H9 (cell line): Measurements from ENCODE around the gene GATAD2B. TPM values are rescaled to one million over a fixed set of nuclear protein-coding genes. Genes with fewer than 3 reads are reported as not detected.

Experiments used
- DNase-seq: peaks from one replicate; pipeline ENCODE4 v3.0.0-alpha.2; 2017
- H2AFZ ChIP-seq: one replicate; pipeline ENCODE4 v1.6.1; 2013; ENCODE audit warnings: mild to moderate bottlenecking, low read length, control low read depth, moderate library complexity
- H2AK5ac ChIP-seq: 2 replicates; pipeline ENCODE4 v1.6.1; 2013; ENCODE audit warnings: low read length, control low read depth, mixed read lengths; ENCODE audit not compliant: insufficient read length
- H2BK120ac ChIP-seq: one replicate; pipeline ENCODE4 v1.6.1; 2013; ENCODE audit warnings: low read depth, mild to moderate bottlenecking, low read length, control low read depth, inconsistent platforms; ENCODE audit not compliant: poor library complexity, severe bottlenecking
- H2BK12ac ChIP-seq: 2 replicates; pipeline ENCODE4 v1.6.1; 2013; ENCODE audit warnings: low read length, control low read depth, mixed read lengths, low read depth; ENCODE audit not compliant: insufficient read length
- H2BK15ac ChIP-seq: 2 replicates; pipeline ENCODE4 v1.6.1; 2013; ENCODE audit warnings: low read depth, low read length, control low read depth
- H2BK20ac ChIP-seq: one replicate; pipeline ENCODE4 v1.6.1; 2013; ENCODE audit warnings: low read depth, mild to moderate bottlenecking, low read length, control low read depth, inconsistent platforms; ENCODE audit not compliant: poor library complexity, severe bottlenecking
- H2BK5ac ChIP-seq: 2 replicates; pipeline ENCODE4 v1.6.1; 2013; ENCODE audit warnings: low read length, control low read depth, mixed read lengths; ENCODE audit not compliant: insufficient read length
- H3K14ac ChIP-seq: 2 replicates; pipeline ENCODE4 v1.6.1; 2013; ENCODE audit warnings: low read length, control low read depth; ENCODE audit not compliant: insufficient read depth
- H3K18ac ChIP-seq: 2 replicates; pipeline ENCODE4 v1.6.1; 2013; ENCODE audit warnings: low read depth, mild to moderate bottlenecking, mixed read lengths, low read length, control low read depth; ENCODE audit not compliant: insufficient read length
- H3K23ac ChIP-seq: 2 replicates; pipeline ENCODE4 v1.6.1; 2013; ENCODE audit warnings: low read length, control low read depth, mixed read lengths, low read depth; ENCODE audit not compliant: insufficient read length
- H3K23me2 ChIP-seq: 2 replicates; pipeline ENCODE4 v1.6.1; 2013; ENCODE audit warnings: low read depth, mild to moderate bottlenecking, mixed read lengths, low read length, control low read depth; ENCODE audit not compliant: insufficient read length, poor library complexity, severe bottlenecking
- H3K27ac ChIP-seq: 2 replicates; pipeline ENCODE4 v1.5.1; 2013; ENCODE audit warnings: low read length, control low read depth, mixed read lengths, low read depth; ENCODE audit not compliant: insufficient read length
- H3K27me3 ChIP-seq: 2 replicates; pipeline ENCODE4 v1.6.1; 2013; ENCODE audit warnings: low read length, control low read depth, inconsistent platforms; ENCODE audit not compliant: insufficient read depth
- H3K4ac ChIP-seq: 2 replicates; pipeline ENCODE4 v1.6.1; 2013; ENCODE audit warnings: low read depth, mild to moderate bottlenecking, control low read depth, inconsistent platforms, low read length, moderate library complexity
- H3K4me1 ChIP-seq: 2 replicates; pipeline ENCODE4 v1.6.1; 2013; ENCODE audit warnings: low read length, control low read depth, inconsistent platforms; ENCODE audit not compliant: insufficient read depth
- H3K4me2 ChIP-seq: 2 replicates; pipeline ENCODE4 v1.6.1; 2013; ENCODE audit warnings: low read length, control low read depth, mixed read lengths; ENCODE audit not compliant: insufficient read length, insufficient read depth
- H3K56ac ChIP-seq: 2 replicates; pipeline ENCODE4 v1.6.1; 2013; ENCODE audit warnings: low read depth, mild to moderate bottlenecking, mixed read lengths, low read length, control low read depth; ENCODE audit not compliant: insufficient read length
- H3K79me1 ChIP-seq: 2 replicates; pipeline ENCODE4 v1.6.1; 2013; ENCODE audit warnings: low read depth, mild to moderate bottlenecking, moderate library complexity, low read length, control low read depth, inconsistent platforms; ENCODE audit not compliant: insufficient read depth, poor library complexity, severe bottlenecking
- H3K79me2 ChIP-seq: 2 replicates; pipeline ENCODE4 v1.6.1; 2013; ENCODE audit warnings: low read length, control low read depth, inconsistent platforms; ENCODE audit not compliant: insufficient read depth
- H3K9ac ChIP-seq: 2 replicates; pipeline ENCODE4 v1.6.1; 2013; ENCODE audit warnings: low read length, control low read depth, mixed read lengths; ENCODE audit not compliant: insufficient read length; ENCODE audit errors: extremely low read depth
- H3K9me3 ChIP-seq: one replicate; pipeline ENCODE4 v1.6.1; 2013; ENCODE audit warnings: low read depth, low read length, inconsistent platforms; ENCODE audit not compliant: control insufficient read depth
- H3T11ph ChIP-seq: one replicate; pipeline ENCODE4 v1.6.1; 2013; ENCODE audit warnings: mild to moderate bottlenecking, low read length, control low read depth, inconsistent platforms
- H4K20me1 ChIP-seq: one replicate; pipeline ENCODE4 v1.6.1; 2013; ENCODE audit not compliant: control insufficient read depth, insufficient read length, insufficient read depth
- H4K5ac ChIP-seq: 2 replicates; pipeline ENCODE4 v1.6.1; 2013; ENCODE audit warnings: low read depth, mild to moderate bottlenecking, mixed read lengths, low read length, control low read depth; ENCODE audit not compliant: insufficient read length
- H4K8ac ChIP-seq: replicated peaks from 2 replicates; pipeline ENCODE4 v1.6.1; 2013; ENCODE audit warnings: low read length, control low read depth, mixed read lengths, low read depth; ENCODE audit not compliant: insufficient read length
- H4K91ac ChIP-seq: 2 replicates; pipeline ENCODE4 v1.6.1; 2013; ENCODE audit warnings: low read depth, mild to moderate bottlenecking, moderate library complexity, mixed read lengths, low read length, control low read depth; ENCODE audit not compliant: insufficient read length
- H3K27ac Mint-ChIP-seq, 3 experiments: 2 replicates in 2 of 3; 3 replicates in 1 of 3; pipeline ENCODE4 v1.8.0; 2020 to 2021; ENCODE audit warnings: mixed read lengths in 3 of 3, mild to moderate bottlenecking in 1 of 3, moderate library complexity in 1 of 3
- H3K27me3 Mint-ChIP-seq: 2 replicates; pipeline ENCODE4 v1.8.0; 2021; ENCODE audit warnings: low read depth, mild to moderate bottlenecking, moderate library complexity, mixed read lengths
- H3K36me3 Mint-ChIP-seq, 3 experiments: 2 replicates in 2 of 3; 3 replicates in 1 of 3; pipeline ENCODE4 v1.8.0; 2020 to 2021; ENCODE audit warnings: low read depth in 3 of 3, mixed read lengths in 3 of 3; ENCODE audit not compliant: insufficient read depth in 1 of 3
- H3K4me1 Mint-ChIP-seq, 2 experiments: 2 replicates each; pipeline ENCODE4 v1.8.0; 2020; ENCODE audit warnings: mixed read lengths in 2 of 2
- H3K4me3 Mint-ChIP-seq, 2 experiments: 2 replicates in 1 of 2; 3 replicates in 1 of 2; pipeline ENCODE4 v1.8.0; 2020 to 2021; ENCODE audit warnings: mild to moderate bottlenecking in 2 of 2, mixed read lengths in 2 of 2, moderate library complexity in 1 of 2
- H3K9me3 Mint-ChIP-seq, 2 experiments: 2 replicates in 1 of 2; 3 replicates in 1 of 2; pipeline ENCODE4 v1.8.0; 2020; ENCODE audit warnings: mild to moderate bottlenecking in 2 of 2, mixed read lengths in 2 of 2, moderate library complexity in 1 of 2
- WGBS: extraction: QIAGEN DNeasy Blood & Tissue Kit; methylation state at CpG from one replicate; pipeline ENCODE4 v1.1.7; 2013; ENCODE audit warnings: missing lambda C conversion rate, low lambda C conversion rate, mixed read lengths; ENCODE audit not compliant: insufficient read length; ENCODE audit errors: extremely low coverage; 5-methylcytosine and 5-hydroxymethylcytosine counted together
- total RNA-seq: library from RNA; stranded (reverse); gene quantifications from 2 replicates; pipeline ENCODE4 v1.2.1, GENCODE V29; 2021
- TF ChIP-seq, protein P1 (sequence below): fragments of 200-600 bp; sonication (generic); conservative IDR thresholded peaks from 3 replicates; pipeline ENCODE4 v1.8.0; 2021; ENCODE audit warnings: antibody characterized with exemption, mild to moderate bottlenecking

The GATAD2B gene
- total RNA-seq, 1 experiment from 2014 or later: 44.1 TPM

DNA sequence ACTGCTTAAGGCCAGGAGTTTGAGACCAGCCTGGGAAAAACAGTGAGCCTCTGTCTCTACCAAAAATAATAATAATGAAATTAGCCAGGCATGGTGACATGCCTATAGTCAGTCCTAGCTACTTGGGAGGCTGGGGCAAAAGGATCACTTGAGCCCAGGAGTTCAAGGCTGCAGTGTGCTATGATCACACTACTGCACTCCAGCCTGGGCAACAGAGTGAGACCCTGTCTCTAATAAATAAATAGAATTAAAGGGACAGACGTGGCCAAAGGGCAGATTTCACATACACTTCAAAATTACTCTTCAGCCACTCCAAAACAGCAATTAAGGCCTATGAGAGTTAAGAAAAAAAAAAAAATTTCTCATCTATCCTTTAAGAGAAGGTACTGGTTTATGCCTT is 45.7 kb downstream of the GATAD2B start:
- H3K23ac ChIP-seq: no peak overlapping the region
- peaks cover 0 to 2% (median 0%) of the 10 kb centered on the region in 3 experiments; a peak in 2 of 7 replicates for H3K36me3 Mint-ChIP-seq
- no peak overlapping the region for H2BK120ac ChIP-seq
- no peak overlapping the region for H3K56ac ChIP-seq
- TF ChIP-seq, protein P1, sequence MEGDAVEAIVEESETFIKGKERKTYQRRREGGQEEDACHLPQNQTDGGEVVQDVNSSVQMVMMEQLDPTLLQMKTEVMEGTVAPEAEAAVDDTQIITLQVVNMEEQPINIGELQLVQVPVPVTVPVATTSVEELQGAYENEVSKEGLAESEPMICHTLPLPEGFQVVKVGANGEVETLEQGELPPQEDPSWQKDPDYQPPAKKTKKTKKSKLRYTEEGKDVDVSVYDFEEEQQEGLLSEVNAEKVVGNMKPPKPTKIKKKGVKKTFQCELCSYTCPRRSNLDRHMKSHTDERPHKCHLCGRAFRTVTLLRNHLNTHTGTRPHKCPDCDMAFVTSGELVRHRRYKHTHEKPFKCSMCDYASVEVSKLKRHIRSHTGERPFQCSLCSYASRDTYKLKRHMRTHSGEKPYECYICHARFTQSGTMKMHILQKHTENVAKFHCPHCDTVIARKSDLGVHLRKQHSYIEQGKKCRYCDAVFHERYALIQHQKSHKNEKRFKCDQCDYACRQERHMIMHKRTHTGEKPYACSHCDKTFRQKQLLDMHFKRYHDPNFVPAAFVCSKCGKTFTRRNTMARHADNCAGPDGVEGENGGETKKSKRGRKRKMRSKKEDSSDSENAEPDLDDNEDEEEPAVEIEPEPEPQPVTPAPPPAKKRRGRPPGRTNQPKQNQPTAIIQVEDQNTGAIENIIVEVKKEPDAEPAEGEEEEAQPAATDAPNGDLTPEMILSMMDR: no peak
- no peak overlapping the region for H3K4me2 ChIP-seq
- no peaks in the 10 kb centered on the region for H4K20me1 ChIP-seq
- H3K79me1 ChIP-seq: peaks cover 3% of the 10 kb centered on the region
- no peaks in the 10 kb centered on the region for H3K9me3 ChIP-seq
- no peak overlapping the region for H2BK5ac ChIP-seq
- H3K27me3 ChIP-seq: no peaks in the 10 kb centered on the region
- H2AK5ac ChIP-seq: no peak overlapping the region
- no peak overlapping the region for H3K9ac ChIP-seq
- peaks cover 7% of the 10 kb centered on the region; the same call in 1 of the 2 replicates for H3K79me2 ChIP-seq
- no peak overlapping the region for H3K27ac Mint-ChIP-seq
- H4K91ac ChIP-seq: no peak overlapping the region
- no peaks in the 10 kb centered on the region; the same call in 1 of the 2 replicates for H3K4me1 ChIP-seq
- H3T11ph ChIP-seq: no peak overlapping the region
- peaks cover 14 to 19% of the 10 kb centered on the region in 2 experiments for H3K4me1 Mint-ChIP-seq
- no peak overlapping the region for H3K14ac ChIP-seq
- H2BK15ac ChIP-seq: no peak overlapping the region
- H3K4me3 Mint-ChIP-seq: no peak overlapping the region
- no peaks in the 10 kb centered on the region for H3K27me3 Mint-ChIP-seq
- H2BK12ac ChIP-seq: no peak overlapping the region
- H2AFZ ChIP-seq: no peak overlapping the region
- no peak overlapping the region for H3K27ac ChIP-seq
- no peak overlapping the region for H3K4ac ChIP-seq
- DNase-seq: no peak
- H2BK20ac ChIP-seq: no peak overlapping the region
- no peak overlapping the region for H4K8ac ChIP-seq
- WGBS: no CpG with 5 or more reads among the region's 1 CpG
- H3K23me2 ChIP-seq: no peaks in the 10 kb centered on the region
- no peak overlapping the region for H4K5ac ChIP-seq
- H3K9me3 Mint-ChIP-seq: no peaks in the 10 kb centered on the region
- no peak overlapping the region for H3K18ac ChIP-seq
